Mucosa of descending colon (tissue), 3 donors: ENCODE data around the gene KCNN3. TPM values are rescaled to one million over a fixed set of nuclear protein-coding genes. Genes with fewer than 3 reads are reported as not detected.

Experiments
- ATAC-seq: fragments of 200-7000 bp; cut with Tn5 transposase; one replicate; pipeline ENCODE4 v1.9.1; 2020; ENCODE audit warnings: mild to moderate bottlenecking, moderate library complexity
- DNase-seq, 3 donors: peaks; one replicate each; pipeline ENCODE4 v3.0.0-alpha.2; 2020
- H3K36me3 ChIP-seq: fragments of 200-600 bp; one replicate; pipeline ENCODE4 v1.8.0; 2021; ENCODE audit warnings: low read depth, mild to moderate bottlenecking
- H3K4me1 ChIP-seq: fragments of 200-600 bp; one replicate; pipeline ENCODE4 v1.8.0; 2021; ENCODE audit warnings: low read depth, mild to moderate bottlenecking
- H3K4me3 ChIP-seq: fragments of 200-600 bp; one replicate; pipeline ENCODE4 v1.8.0; 2021; ENCODE audit warnings: mild to moderate bottlenecking
- H3K9me3 ChIP-seq: fragments of 200-600 bp; one replicate; pipeline ENCODE4 v1.8.0; 2021; ENCODE audit warnings: mild to moderate bottlenecking
- intact Hi-C, 2 donors: fragments of 100-400 bp; cut with DNase I in 1 of 2; cut with micrococcal nuclease in 1 of 2; formaldehyde crosslinking; loops; one replicate each; pipeline versions ENCODE4 v1.11.0 to v1.11.1; 2022; cut with DNase I, micrococcal nuclease
- total RNA-seq, 3 donors: library from RNA; stranded (reverse); fragmentation: NEBNext Ultra II Directional in 2 of 3; extraction: Animal tissue kit (Norgen Biotek cat#: 25700) in 2 of 3; gene quantifications; one replicate each; pipeline versions ENCODE4 v1.2.1 to v1.2.4, GENCODE V29; 2021 to 2023
- TF ChIP-seq, protein P1 (sequence below): fragments of 200-600 bp; IDR thresholded peaks from one replicate; pipeline ENCODE4 v1.8.0; 2022; ENCODE audit warnings: antibody characterized with exemption, mild to moderate bottlenecking
- donor health status: DM: no; HTN: no; CAD: no; lungs with moderate emphysema.
- donor health status: DM: no; HTN: no; CAD: no.
- donor health status: DM: no; HTN: yes; CAD: no.

KCNN3 gene
- total RNA-seq, 3 donors from 2014 or later: 1.5 to 19.3 (median 2.0) TPM

DNA sequence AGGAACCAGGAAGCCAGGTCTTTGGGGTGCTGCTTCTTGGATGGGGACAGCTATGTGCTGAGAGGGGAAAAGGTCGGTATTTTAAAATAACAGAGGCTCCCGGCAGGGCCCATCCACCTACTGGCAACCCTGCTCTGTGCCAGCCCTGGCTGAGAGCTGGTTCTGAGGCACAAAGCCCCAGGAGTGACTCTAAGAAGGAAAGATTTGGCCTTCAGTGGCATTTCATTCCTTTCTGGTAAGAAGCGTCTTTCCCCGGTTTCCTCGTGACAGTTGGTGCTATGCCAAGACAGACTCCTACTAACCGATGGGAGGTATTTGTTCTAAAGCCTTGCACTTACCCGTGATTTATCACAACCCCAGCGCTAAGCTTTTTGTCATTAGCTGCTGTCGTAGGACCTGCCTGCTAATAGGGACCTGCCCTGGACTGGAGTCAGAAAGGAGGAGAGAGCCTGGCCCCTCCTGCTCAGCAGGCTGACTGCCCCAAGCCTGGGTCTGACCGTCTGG is 139.0 kb downstream of the KCNN3 start:
- H3K4me3 ChIP-seq: no peak overlapping the region
- DNase-seq (no peak), ATAC-seq (no peak)
- H3K36me3 ChIP-seq: no peaks in the 10 kb centered on the region
- no peaks in the 10 kb centered on the region for H3K9me3 ChIP-seq
- TF ChIP-seq, protein P1, sequence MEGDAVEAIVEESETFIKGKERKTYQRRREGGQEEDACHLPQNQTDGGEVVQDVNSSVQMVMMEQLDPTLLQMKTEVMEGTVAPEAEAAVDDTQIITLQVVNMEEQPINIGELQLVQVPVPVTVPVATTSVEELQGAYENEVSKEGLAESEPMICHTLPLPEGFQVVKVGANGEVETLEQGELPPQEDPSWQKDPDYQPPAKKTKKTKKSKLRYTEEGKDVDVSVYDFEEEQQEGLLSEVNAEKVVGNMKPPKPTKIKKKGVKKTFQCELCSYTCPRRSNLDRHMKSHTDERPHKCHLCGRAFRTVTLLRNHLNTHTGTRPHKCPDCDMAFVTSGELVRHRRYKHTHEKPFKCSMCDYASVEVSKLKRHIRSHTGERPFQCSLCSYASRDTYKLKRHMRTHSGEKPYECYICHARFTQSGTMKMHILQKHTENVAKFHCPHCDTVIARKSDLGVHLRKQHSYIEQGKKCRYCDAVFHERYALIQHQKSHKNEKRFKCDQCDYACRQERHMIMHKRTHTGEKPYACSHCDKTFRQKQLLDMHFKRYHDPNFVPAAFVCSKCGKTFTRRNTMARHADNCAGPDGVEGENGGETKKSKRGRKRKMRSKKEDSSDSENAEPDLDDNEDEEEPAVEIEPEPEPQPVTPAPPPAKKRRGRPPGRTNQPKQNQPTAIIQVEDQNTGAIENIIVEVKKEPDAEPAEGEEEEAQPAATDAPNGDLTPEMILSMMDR: no peak
- intact Hi-C loops: no loop called here
- H3K4me1 ChIP-seq: no peaks in the 10 kb centered on the region

DNA sequence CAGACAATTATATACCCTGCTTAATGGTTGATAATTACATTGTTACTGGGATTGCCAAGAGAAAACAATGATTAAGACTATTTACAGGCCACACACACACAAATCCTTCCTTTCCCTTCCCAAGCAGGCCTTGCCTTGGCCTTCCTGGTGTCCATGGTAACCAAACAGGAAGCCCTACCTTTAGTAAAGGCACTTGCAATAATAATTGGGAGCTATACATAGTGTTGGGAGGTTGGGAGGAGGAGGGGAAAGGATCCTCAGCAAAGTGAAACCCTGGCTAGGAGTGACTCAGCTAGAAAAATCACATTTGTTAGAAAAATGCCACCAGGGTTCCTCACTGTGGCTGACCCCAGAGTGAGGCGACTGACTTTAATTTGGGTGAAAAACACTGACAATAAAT is 139.8 kb downstream of the KCNN3 start:
- H3K9me3 ChIP-seq: no peaks in the 10 kb centered on the region
- TF ChIP-seq, protein P1: no peak
- DNase-seq (no peak), ATAC-seq (peak; percentile 83)
- no peaks in the 10 kb centered on the region for H3K36me3 ChIP-seq
- intact Hi-C loops: no loop called here
- no peak overlapping the region for H3K4me3 ChIP-seq
- H3K4me1 ChIP-seq: no peaks in the 10 kb centered on the region

DNA sequence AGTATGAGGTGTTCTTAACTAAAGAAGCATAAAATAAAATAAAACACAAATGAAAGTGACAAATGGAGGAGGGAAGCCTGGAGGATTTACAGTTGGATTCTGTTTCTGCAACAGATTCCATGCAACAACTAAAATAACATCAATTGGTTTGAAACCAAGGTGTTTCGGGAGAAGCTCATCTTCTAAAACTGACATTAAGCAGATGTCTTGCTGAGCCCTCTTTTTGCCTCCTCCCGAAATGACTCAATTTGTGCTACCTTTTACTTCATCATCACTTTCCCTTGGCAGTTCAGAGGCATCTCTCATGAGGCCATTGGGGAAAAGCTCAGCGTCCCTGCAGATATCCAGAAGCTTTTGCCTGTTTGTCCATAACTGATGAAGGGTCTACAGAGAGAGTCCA is 140.5 kb downstream of the KCNN3 start:
- H3K4me1 ChIP-seq: no peaks in the 10 kb centered on the region
- no peak for DNase-seq
- intact Hi-C loops: no loop called here
- no peak overlapping the region for H3K4me3 ChIP-seq
- TF ChIP-seq, protein P1: no peak
- no peaks in the 10 kb centered on the region for H3K36me3 ChIP-seq
- no peak for ATAC-seq
- H3K9me3 ChIP-seq: no peaks in the 10 kb centered on the region

DNA sequence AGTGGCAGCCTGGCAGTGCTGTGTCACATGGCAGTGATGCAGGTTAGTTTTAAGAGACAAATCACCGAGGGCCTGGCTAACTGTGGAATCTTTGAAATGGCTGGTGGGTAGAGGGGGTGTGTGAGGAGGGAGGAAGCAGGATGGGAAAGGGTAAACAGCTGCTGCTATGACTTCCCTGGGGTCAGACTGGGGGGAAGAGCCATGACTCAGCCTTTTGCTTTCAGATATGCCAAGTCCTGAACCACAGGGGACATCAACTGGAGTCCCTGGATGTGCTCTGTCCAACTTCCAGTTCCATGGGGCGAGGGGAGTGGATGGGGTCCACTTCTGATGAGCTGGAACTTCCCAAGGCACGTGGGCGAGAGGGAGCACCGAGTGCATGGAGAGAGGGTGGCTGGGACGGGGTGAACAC is 141.0 kb downstream of the KCNN3 start:
- peak; percentile 12 for ATAC-seq
- Histone ChIP-seq H3K9me3 (no peaks in the 10 kb centered on the region), H3K4me3 (no peak overlapping the region), H3K36me3 (no peaks in the 10 kb centered on the region), H3K4me1 (no peaks in the 10 kb centered on the region)
- TF ChIP-seq, protein P1: no peak
- DNase-seq: no peak
- intact Hi-C loops: no loop called here

DNA sequence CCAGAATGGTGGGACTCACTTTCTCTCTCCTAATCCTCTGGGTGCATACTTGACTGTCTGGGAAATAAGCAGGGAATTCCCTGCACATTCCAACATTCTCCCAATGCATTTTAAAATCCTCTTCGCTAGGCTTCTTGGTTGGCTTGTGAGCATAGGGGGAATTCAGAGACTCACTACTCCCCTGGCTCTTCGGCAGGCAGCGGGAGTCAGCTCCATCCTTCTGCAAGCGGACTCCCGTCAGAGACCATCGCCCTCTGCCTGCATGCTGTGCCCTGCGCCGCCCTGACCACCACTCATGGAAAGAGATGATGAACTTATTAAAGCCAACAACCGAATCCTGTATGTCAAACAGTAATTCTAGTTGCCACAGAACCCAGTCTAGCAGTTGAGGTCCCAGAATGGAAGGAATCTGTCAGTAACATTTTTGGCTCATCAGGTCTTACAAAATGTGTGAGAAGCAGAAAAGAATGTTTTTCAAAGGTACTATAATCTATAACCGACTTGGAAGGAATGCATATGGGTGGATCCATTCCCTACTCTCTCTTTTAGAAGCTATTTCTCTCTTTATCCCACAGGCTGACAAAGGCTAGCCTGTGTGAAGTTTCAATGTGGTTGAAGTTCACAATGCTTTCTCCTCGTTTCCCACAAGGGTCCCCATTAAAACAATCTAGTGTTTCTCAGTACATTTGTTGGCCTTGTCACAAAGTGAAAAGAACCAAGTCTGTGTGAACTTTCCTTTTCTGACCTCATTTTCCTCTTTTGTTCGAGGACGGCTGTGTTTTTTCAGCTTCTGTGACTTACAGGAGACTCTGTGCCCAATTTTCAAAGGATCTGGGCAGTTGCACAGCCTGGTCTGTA is 143.0 kb downstream of the KCNN3 start:
- DNase-seq: no peak
- H3K4me3 ChIP-seq: no peak overlapping the region
- no peak for ATAC-seq
- H3K9me3 ChIP-seq: no peaks in the 10 kb centered on the region
- intact Hi-C loops: no loop called here
- TF ChIP-seq, protein P1: no peak
- no peaks in the 10 kb centered on the region for H3K36me3 ChIP-seq
- no peaks in the 10 kb centered on the region for H3K4me1 ChIP-seq
